Measurements from ENCODE around the gene PTPRT. TPM values are rescaled to one million over a fixed set of nuclear protein-coding genes. Genes with fewer than 3 reads are reported as not detected.

PTPRT gene
- polyA plus RNA-seq, 1 donor from 2014 or later, result not detected

- Mint-ChIP-seq H3K36me3 (no peaks in the 10 kb centered on the region), H3K4me1 (no peaks in the 10 kb centered on the region), H3K9me3 (peaks cover 0 to 13% (median 0%) of the 10 kb centered on the region in 3 donors), H3K27me3 (peaks cover 1% of the 10 kb centered on the region), H3K4me3 (no peak overlapping the region), H3K27ac (no peak overlapping the region)
Observed at GRCh38 chr20:42790111-42790510, 399.6 kb downstream of the PTPRT start.

DNA sequence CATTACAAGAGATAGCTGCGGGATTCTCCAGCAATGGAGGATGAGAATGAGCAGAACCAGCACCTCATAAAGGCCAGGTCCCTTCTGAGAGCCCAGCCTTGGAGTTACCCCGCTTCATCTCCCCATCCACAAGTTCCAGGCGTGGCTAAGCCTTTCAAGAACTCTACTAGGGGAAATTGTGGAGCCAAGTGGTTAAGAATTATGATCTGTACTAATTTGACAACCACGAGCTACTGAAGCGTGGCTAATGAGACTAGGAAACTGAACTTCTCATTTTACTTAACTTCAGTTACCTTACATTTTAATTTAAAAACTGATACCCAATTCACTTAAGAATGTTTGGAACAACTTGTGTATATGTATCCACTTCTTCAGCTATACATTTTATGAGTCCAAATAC is 401.0 kb downstream of the PTPRT start:
- no peaks in the 10 kb centered on the region for H3K4me1 Mint-ChIP-seq
- H3K4me3 Mint-ChIP-seq, result no peak overlapping the region
- no peak overlapping the region for H3K27ac Mint-ChIP-seq
- peaks cover 0 to 13% (median 0%) of the 10 kb centered on the region in 3 donors for H3K9me3 Mint-ChIP-seq
- peaks cover 1% of the 10 kb centered on the region for H3K27me3 Mint-ChIP-seq
- no peaks in the 10 kb centered on the region for H3K36me3 Mint-ChIP-seq

DNA sequence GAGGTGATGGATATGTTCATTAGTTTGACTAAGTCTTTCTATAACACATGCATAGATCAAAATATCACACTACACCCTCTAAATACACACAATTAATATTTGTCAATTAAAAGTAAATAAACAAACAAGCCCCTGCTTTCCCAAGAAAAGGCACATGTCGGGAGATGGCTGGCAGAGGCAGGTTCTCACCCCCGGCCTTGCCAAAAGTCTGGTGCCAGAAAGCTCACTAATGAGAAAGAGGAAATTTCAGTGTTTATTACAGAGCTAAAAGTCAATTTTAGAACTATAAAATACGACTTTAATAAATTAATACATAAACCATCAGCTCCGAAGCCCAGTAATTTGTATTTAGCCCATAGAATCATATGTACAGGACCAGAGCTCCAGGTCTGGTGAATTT is 404.7 kb downstream of the PTPRT start:
- Mint-ChIP-seq H3K9me3 (peaks cover 0 to 8% (median 3%) of the 10 kb centered on the region in 3 donors), H3K36me3 (peaks cover 3% of the 10 kb centered on the region), H3K4me3 (no peak overlapping the region), H3K27me3 (peaks cover 1% of the 10 kb centered on the region), H3K4me1 (no peaks in the 10 kb centered on the region), H3K27ac (no peak overlapping the region)

DNA sequence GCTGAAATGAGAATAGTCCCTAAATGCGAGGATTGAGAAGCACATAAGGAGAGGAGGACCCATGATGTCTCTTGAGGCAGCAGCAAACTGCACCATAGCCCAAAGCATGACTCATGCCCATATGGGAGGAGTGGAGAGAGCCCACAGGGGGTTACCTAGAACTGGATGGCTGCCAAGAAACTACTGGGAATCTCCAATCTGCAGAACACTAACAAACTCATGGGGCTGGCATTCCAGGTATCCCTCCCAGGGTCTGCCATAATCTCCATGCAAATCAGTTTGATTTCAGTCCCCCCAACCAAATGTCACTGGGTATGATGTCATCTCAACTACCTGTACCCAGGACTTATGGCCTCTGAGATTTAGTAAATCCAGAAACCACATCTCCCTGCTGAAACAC is 410.5 kb downstream of the PTPRT start:
- Mint-ChIP-seq H3K9me3 (peaks cover 0 to 3% (median 0%) of the 10 kb centered on the region in 3 donors), H3K4me1 (no peaks in the 10 kb centered on the region), H3K27ac (no peak overlapping the region), H3K4me3 (no peak overlapping the region), H3K27me3 (no peaks in the 10 kb centered on the region), H3K36me3 (peaks cover 3% of the 10 kb centered on the region)

DNA sequence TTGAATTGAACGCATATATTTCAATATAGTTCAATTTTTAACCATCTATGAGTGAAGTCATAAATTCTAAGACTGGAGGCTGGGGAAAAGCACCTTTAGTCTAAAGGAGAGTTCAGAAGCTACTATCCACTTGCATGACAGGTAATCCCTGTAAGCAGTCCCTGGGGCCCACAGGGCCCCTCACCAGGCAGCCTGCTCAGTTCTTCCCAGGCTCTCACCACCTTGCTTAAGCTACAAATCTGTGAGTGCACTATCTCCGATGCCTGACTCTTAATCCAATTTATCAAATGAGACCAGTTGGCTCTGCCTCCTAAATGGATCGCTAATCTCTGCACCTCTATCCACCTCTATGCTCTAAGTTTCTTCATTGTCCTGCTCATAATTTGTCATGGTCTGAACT is 413.8 kb downstream of the PTPRT start:
- no peaks in the 10 kb centered on the region for H3K36me3 Mint-ChIP-seq
- no peak overlapping the region for H3K4me3 Mint-ChIP-seq
- no peaks in the 10 kb centered on the region for H3K4me1 Mint-ChIP-seq
- H3K27ac Mint-ChIP-seq, result no peak overlapping the region
- no peaks in the 10 kb centered on the region for H3K27me3 Mint-ChIP-seq
- peaks cover 0 to 3% (median 0%) of the 10 kb centered on the region in 3 donors for H3K9me3 Mint-ChIP-seq

- Mint-ChIP-seq H3K4me3 (no peak overlapping the region), H3K4me1 (no peaks in the 10 kb centered on the region), H3K27me3 (no peaks in the 10 kb centered on the region), H3K36me3 (no peaks in the 10 kb centered on the region), H3K9me3 (peaks cover 0 to 3% (median 0%) of the 10 kb centered on the region in 3 donors), H3K27ac (no peak overlapping the region)
Observed at GRCh38 chr20:42775037-42775436, 414.7 kb downstream of the PTPRT start.

DNA sequence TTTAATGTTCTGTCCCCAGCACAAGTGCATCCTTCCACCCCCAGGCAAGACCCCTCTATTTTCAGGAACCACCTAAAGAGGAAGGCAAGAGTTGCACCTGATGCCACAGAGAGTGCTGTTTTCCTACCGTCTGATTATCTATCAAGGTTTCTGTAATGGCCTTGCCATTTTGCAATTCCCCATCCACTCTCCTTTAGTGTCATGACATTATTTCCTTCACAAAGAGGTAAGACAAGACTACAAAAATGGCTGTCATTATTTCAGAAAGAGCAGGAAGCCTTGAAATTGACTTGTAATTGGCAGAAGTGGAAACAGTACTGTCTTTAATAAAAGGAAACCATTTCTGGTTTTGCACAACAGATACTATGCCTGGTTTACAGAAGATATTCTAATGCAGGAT is 426.7 kb downstream of the PTPRT start:
- no peaks in the 10 kb centered on the region for H3K36me3 Mint-ChIP-seq
- no peaks in the 10 kb centered on the region for H3K27me3 Mint-ChIP-seq
- H3K4me1 Mint-ChIP-seq, result no peaks in the 10 kb centered on the region
- H3K4me3 Mint-ChIP-seq, result no peak overlapping the region
- peaks cover 0 to 4% (median 1%) of the 10 kb centered on the region in 3 donors for H3K9me3 Mint-ChIP-seq
- no peak overlapping the region for H3K27ac Mint-ChIP-seq

- Mint-ChIP-seq H3K4me3 (no peak overlapping the region), H3K9me3 (peaks cover 0 to 4% (median 3%) of the 10 kb centered on the region in 3 donors), H3K27me3 (no peaks in the 10 kb centered on the region), H3K36me3 (no peaks in the 10 kb centered on the region), H3K4me1 (no peaks in the 10 kb centered on the region), H3K27ac (no peak overlapping the region)
Observed at GRCh38 chr20:42756991-42757390, 432.7 kb downstream of the PTPRT start.

- Mint-ChIP-seq H3K9me3 (peaks cover 0 to 4% (median 3%) of the 10 kb centered on the region in 3 donors), H3K27me3 (peaks cover 1% of the 10 kb centered on the region), H3K27ac (no peak overlapping the region), H3K4me3 (no peak overlapping the region), H3K36me3 (no peaks in the 10 kb centered on the region), H3K4me1 (no peaks in the 10 kb centered on the region)
Observed at GRCh38 chr20:42754706-42755105, 435.0 kb downstream of the PTPRT start.

GRCh38 chr20:42752620-42753019 is 437.1 kb downstream of the PTPRT start:
- Mint-ChIP-seq H3K9me3 (peaks cover 0 to 4% (median 3%) of the 10 kb centered on the region in 3 donors), H3K36me3 (no peaks in the 10 kb centered on the region), H3K27me3 (peaks cover 1% of the 10 kb centered on the region), H3K4me3 (no peak overlapping the region), H3K4me1 (no peaks in the 10 kb centered on the region), H3K27ac (no peak overlapping the region)

GRCh38 chr20:42749556-42749955 is 440.1 kb downstream of the PTPRT start:
- H3K27ac Mint-ChIP-seq, result no peak overlapping the region
- peaks cover 0 to 2% (median 0%) of the 10 kb centered on the region in 3 donors for H3K9me3 Mint-ChIP-seq
- H3K27me3 Mint-ChIP-seq, result peaks cover 1% of the 10 kb centered on the region
- no peaks in the 10 kb centered on the region for H3K36me3 Mint-ChIP-seq
- H3K4me1 Mint-ChIP-seq, result no peaks in the 10 kb centered on the region
- no peak overlapping the region for H3K4me3 Mint-ChIP-seq

GRCh38 chr20:42747765-42748411 is 441.8 kb downstream of the PTPRT start:
- Mint-ChIP-seq H3K4me1 (no peaks in the 10 kb centered on the region), H3K27me3 (peaks cover 1% of the 10 kb centered on the region), H3K27ac (no peak overlapping the region), H3K4me3 (no peak overlapping the region), H3K9me3 (peaks cover under 1 to 10% (median under 1%) of the 10 kb centered on the region in 3 donors), H3K36me3 (no peaks in the 10 kb centered on the region)

GRCh38 chr20:42744756-42745465 is 444.8 kb downstream of the PTPRT start:
- Mint-ChIP-seq H3K4me1 (no peaks in the 10 kb centered on the region), H3K27me3 (no peaks in the 10 kb centered on the region), H3K27ac (no peak overlapping the region), H3K4me3 (no peak overlapping the region), H3K36me3 (no peaks in the 10 kb centered on the region), H3K9me3 (peaks cover 0 to 13% (median 3%) of the 10 kb centered on the region in 3 donors)

GRCh38 chr20:42742926-42743325 is 446.8 kb downstream of the PTPRT start:
- Mint-ChIP-seq H3K27ac (no peak overlapping the region), H3K4me3 (no peak overlapping the region), H3K27me3 (no peaks in the 10 kb centered on the region), H3K36me3 (no peaks in the 10 kb centered on the region), H3K9me3 (peaks cover 0 to 13% (median 3%) of the 10 kb centered on the region in 3 donors), H3K4me1 (no peaks in the 10 kb centered on the region)

- H3K4me3 Mint-ChIP-seq, result no peak overlapping the region
- no peaks in the 10 kb centered on the region for H3K4me1 Mint-ChIP-seq
- no peaks in the 10 kb centered on the region for H3K36me3 Mint-ChIP-seq
- H3K27me3 Mint-ChIP-seq, result no peaks in the 10 kb centered on the region
- peaks cover 2 to 13% (median 5%) of the 10 kb centered on the region in 3 donors for H3K9me3 Mint-ChIP-seq
- H3K27ac Mint-ChIP-seq, result no peak overlapping the region
Observed at GRCh38 chr20:42741906-42742305, 447.8 kb downstream of the PTPRT start.
